ENCODE results near the gene CDCA4.

DNA sequence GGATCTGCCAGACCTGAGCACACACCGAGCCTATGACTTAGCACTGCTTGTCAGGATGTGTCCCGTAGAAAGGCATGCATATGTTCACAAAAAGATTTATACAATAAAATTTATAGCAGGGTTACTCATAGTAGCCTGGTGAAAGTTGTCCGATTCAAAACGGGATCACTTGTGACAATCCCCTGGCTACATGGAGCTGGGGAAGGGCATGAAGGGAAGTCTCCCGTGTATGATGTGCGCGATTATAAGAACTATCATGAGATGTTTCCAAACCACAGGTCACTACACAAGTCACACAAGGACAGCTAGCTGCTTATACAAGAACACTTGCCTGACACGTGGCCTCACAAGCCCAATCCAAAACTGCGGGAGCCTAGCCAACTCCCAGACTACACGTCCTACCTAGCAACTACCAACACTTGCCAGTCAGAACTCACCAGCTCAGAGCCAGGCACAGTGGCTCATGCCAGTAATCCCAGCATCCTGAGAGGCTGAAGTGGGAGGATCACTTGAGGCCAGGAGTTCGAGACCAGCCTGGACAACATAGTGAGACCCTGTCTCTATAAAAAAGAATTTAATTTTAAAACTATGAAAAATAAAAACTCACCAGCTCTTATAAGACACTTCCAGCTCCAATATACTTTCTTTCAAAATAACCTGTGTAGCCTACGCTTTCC is 7.5 kb upstream of the CDCA4 start:
- TF ChIP-seq POLR2A (IDR thresholded peaks at IDR 0.05) (no peak), POLR2AphosphoS5 (IDR thresholded peaks at IDR 0.05) (no peak)
- TF ChIP-seq, protein P1, sequence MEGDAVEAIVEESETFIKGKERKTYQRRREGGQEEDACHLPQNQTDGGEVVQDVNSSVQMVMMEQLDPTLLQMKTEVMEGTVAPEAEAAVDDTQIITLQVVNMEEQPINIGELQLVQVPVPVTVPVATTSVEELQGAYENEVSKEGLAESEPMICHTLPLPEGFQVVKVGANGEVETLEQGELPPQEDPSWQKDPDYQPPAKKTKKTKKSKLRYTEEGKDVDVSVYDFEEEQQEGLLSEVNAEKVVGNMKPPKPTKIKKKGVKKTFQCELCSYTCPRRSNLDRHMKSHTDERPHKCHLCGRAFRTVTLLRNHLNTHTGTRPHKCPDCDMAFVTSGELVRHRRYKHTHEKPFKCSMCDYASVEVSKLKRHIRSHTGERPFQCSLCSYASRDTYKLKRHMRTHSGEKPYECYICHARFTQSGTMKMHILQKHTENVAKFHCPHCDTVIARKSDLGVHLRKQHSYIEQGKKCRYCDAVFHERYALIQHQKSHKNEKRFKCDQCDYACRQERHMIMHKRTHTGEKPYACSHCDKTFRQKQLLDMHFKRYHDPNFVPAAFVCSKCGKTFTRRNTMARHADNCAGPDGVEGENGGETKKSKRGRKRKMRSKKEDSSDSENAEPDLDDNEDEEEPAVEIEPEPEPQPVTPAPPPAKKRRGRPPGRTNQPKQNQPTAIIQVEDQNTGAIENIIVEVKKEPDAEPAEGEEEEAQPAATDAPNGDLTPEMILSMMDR (IDR thresholded peaks at IDR 0.05 in 8 of 11, conservative IDR thresholded peaks at IDR 0.05 in 3 of 11) = no peak

Data from spleen (tissue), 7 donors.